H1 (cell line): ENCODE data around the gene IGF1. TPM values are rescaled to one million over a fixed set of nuclear protein-coding genes. Genes with fewer than 3 reads are reported as not detected.

Experiments used
- CTCF ChIA-PET: fragments of 300-600 bp; sonication (Branson Sonifier 250); formaldehyde crosslinking; loops from one replicate; lab custom pipeline; 2021; ENCODE audit not compliant: partially characterized antibody; lab: Charles Lee
- POLR2A ChIA-PET: fragments of 300-600 bp; sonication (Branson Sonifier 250); formaldehyde crosslinking; loops from one replicate; lab custom pipeline; 2021; ENCODE audit warnings: inconsistent platforms; ENCODE audit not compliant: partially characterized antibody; lab: Charles Lee
- DNase-seq, 2 experiments: peaks; one replicate each; pipeline versions ENCODE4 v3.0.0 to v3.0.0-alpha.2; 2010 to 2022; ENCODE audit warnings: low spot score in 2 of 2, low read depth in 1 of 2, mixed read lengths in 1 of 2
- FAIRE-seq: peaks from 2 replicates; lab custom pipeline; 2011; peaks lifted over from hg19 to GRCh38; lab: Jason Lieb, UNC
- H2AFZ ChIP-seq: 2 replicates; pipeline ENCODE4 v1.8.1; 2012; ENCODE audit warnings: low read length, inconsistent platforms
- H2AK5ac ChIP-seq: 2 replicates; pipeline ENCODE4 v1.6.1; 2013; ENCODE audit warnings: low read depth, low read length
- H2BK120ac ChIP-seq: replicated peaks from 2 replicates; pipeline ENCODE3; 2013; ENCODE audit warnings: low read depth, low read length, inconsistent platforms
- H2BK12ac ChIP-seq: 2 replicates; pipeline ENCODE4 v1.6.1; 2013; ENCODE audit warnings: low read depth, low read length
- H2BK15ac ChIP-seq: 2 replicates; pipeline ENCODE4 v1.6.1; 2013; ENCODE audit warnings: low read length
- H2BK20ac ChIP-seq: 2 replicates; pipeline ENCODE4 v1.6.1; 2013; ENCODE audit warnings: low read length
- H2BK5ac ChIP-seq: 2 replicates; pipeline ENCODE4 v1.6.1; 2013; ENCODE audit warnings: low read depth, low read length
- H3K14ac ChIP-seq: 2 replicates; pipeline ENCODE4 v1.6.1; 2013; ENCODE audit warnings: inconsistent platforms; ENCODE audit not compliant: insufficient read length
- H3K18ac ChIP-seq: 2 replicates; pipeline ENCODE4 v1.6.1; 2013; ENCODE audit warnings: low read length; ENCODE audit errors: extremely low read depth
- H3K23ac ChIP-seq: 2 replicates; pipeline ENCODE4 v1.6.1; 2013; ENCODE audit warnings: inconsistent platforms; ENCODE audit not compliant: insufficient read length
- H3K23me2 ChIP-seq: 2 replicates; pipeline ENCODE4 v1.6.1; 2013; ENCODE audit warnings: low read depth, low read length
- H3K27ac ChIP-seq: 2 replicates; pipeline ENCODE4 v1.6.1; 2011; ENCODE audit warnings: low read depth, low read length, inconsistent platforms
- H3K27me3 ChIP-seq, 4 experiments: replicated peaks in 1 of 4; 1 replicate in 1 of 4; 2 replicates in 3 of 4; pipeline versions ENCODE4 v1.6.1 to v1.8.1; 2011 to 2013; ENCODE audit warnings: low read length in 3 of 4, mild to moderate bottlenecking in 3 of 4, inconsistent platforms in 2 of 4, mixed read lengths in 2 of 4, moderate library complexity in 1 of 4; ENCODE audit not compliant: control insufficient read depth in 3 of 4, insufficient read depth in 3 of 4; ENCODE audit errors: extremely low read depth in 1 of 4
- H3K36me3 ChIP-seq, 4 experiments: 2 replicates each; pipeline versions ENCODE4 v1.6.1 to v1.8.1; 2011 to 2013; ENCODE audit warnings: mild to moderate bottlenecking in 4 of 4, low read length in 3 of 4, moderate library complexity in 2 of 4, control low read depth in 1 of 4, inconsistent platforms in 1 of 4; ENCODE audit not compliant: insufficient read depth in 4 of 4, control insufficient read depth in 2 of 4
- H3K4ac ChIP-seq: replicated peaks from 2 replicates; pipeline ENCODE3; 2013; ENCODE audit warnings: low read length, low read depth, mixed read lengths, inconsistent platforms; ENCODE audit not compliant: insufficient read length
- H3K4me1 ChIP-seq, 4 experiments: replicated peaks in 1 of 4; 1 replicate in 1 of 4; 2 replicates in 3 of 4; pipeline versions ENCODE4 v1.6.1 to v1.8.1; 2011 to 2013; ENCODE audit warnings: low read length in 3 of 4, inconsistent platforms in 2 of 4, mixed read lengths in 1 of 4; ENCODE audit not compliant: insufficient read depth in 4 of 4, control insufficient read depth in 3 of 4
- H3K4me2 ChIP-seq, 2 experiments: 2 replicates each; pipeline versions ENCODE4 v1.6.1 to v1.8.1; 2011 to 2013; ENCODE audit warnings: low read depth in 2 of 2, low read length in 2 of 2, control low read depth in 1 of 2, inconsistent platforms in 1 of 2, mild to moderate bottlenecking in 1 of 2; ENCODE audit not compliant: insufficient read depth in 1 of 2
- H3K4me3 ChIP-seq, 4 experiments: fragments of 200-600, 300-600 bp in 1 of 4; sonication (generic), shearing (Covaris generic), sonication (Bioruptor Twin) in 1 of 4; 2 replicates each; pipeline versions ENCODE4 v1.5.1 to v1.8.1; 2011 to 2016; ENCODE audit warnings: low read length in 4 of 4, low read depth in 3 of 4, control low read depth in 2 of 4, inconsistent platforms in 2 of 4, mild to moderate bottlenecking in 2 of 4, mixed read lengths in 1 of 4, moderate library complexity in 1 of 4; ENCODE audit not compliant: insufficient read depth in 2 of 4; ENCODE audit errors: extremely low read depth in 1 of 4
- H3K56ac ChIP-seq: replicated peaks from 2 replicates; pipeline ENCODE3; 2013; ENCODE audit warnings: low read depth, mild to moderate bottlenecking, mixed read lengths, low read length, inconsistent platforms; ENCODE audit not compliant: insufficient read length
- H3K79me1 ChIP-seq: 2 replicates; pipeline ENCODE4 v1.6.1; 2013; ENCODE audit warnings: low read depth, low read length, control low read depth
- H3K79me2 ChIP-seq, 2 experiments: 2 replicates each; pipeline versions ENCODE4 v1.6.1 to v1.8.1; 2012 to 2013; ENCODE audit warnings: low read length in 2 of 2, mild to moderate bottlenecking in 2 of 2, inconsistent platforms in 1 of 2; ENCODE audit not compliant: insufficient read depth in 2 of 2, control insufficient read depth in 1 of 2
- H3K9ac ChIP-seq, 4 experiments: replicated peaks in 1 of 4; 1 replicate in 1 of 4; 2 replicates in 3 of 4; pipeline versions ENCODE4 v1.6.1 to v1.8.1; 2011 to 2013; ENCODE audit warnings: low read depth in 3 of 4, low read length in 3 of 4, control low read depth in 2 of 4, mild to moderate bottlenecking in 2 of 4, moderate library complexity in 2 of 4, inconsistent platforms in 1 of 4; ENCODE audit errors: extremely low read depth in 1 of 4
- H3K9me3 ChIP-seq, 2 experiments: 2 replicates each; pipeline versions ENCODE4 v1.6.1 to v1.8.1; 2012 to 2013; ENCODE audit warnings: mild to moderate bottlenecking in 2 of 2, moderate library complexity in 2 of 2, control low read depth in 1 of 2, inconsistent platforms in 1 of 2, low read depth in 1 of 2, low read length in 1 of 2, mixed read lengths in 1 of 2; ENCODE audit not compliant: insufficient read depth in 2 of 2
- H4K20me1 ChIP-seq, 2 experiments: replicated peaks in 1 of 2; 2 replicates each; pipeline versions ENCODE3 to v1.8.1; 2011 to 2013; ENCODE audit warnings: inconsistent platforms in 2 of 2, low read length in 2 of 2, mild to moderate bottlenecking in 1 of 2; ENCODE audit not compliant: insufficient read depth in 2 of 2, control insufficient read depth in 1 of 2
- H4K5ac ChIP-seq: 2 replicates; pipeline ENCODE4 v1.6.1; 2013; ENCODE audit warnings: low read length, low read depth, mixed read lengths, inconsistent platforms; ENCODE audit not compliant: insufficient read length
- H4K8ac ChIP-seq: 2 replicates; pipeline ENCODE4 v1.8.0; 2013; ENCODE audit warnings: mild to moderate bottlenecking, moderate library complexity, low read length, inconsistent platforms; ENCODE audit not compliant: insufficient read depth; ENCODE audit errors: extremely low read depth
- H4K91ac ChIP-seq: replicated peaks from 2 replicates; pipeline ENCODE3; 2013; ENCODE audit warnings: low read length, mixed read lengths, inconsistent platforms; ENCODE audit not compliant: insufficient read length
- ATF3 ChIP-seq: IDR thresholded peaks from 2 replicates; pipeline ENCODE4 v1.6.1; 2011; ENCODE audit warnings: low read depth, mild to moderate bottlenecking, low read length; ENCODE audit not compliant: insufficient read depth
- CREB1 ChIP-seq: IDR thresholded peaks from 2 replicates; pipeline ENCODE4 v1.6.1; 2012; ENCODE audit warnings: inconsistent platforms
- E2F6 ChIP-seq: IDR thresholded peaks from 2 replicates; pipeline ENCODE4 v1.6.1; 2012; ENCODE audit warnings: inconsistent platforms
- EGR1 ChIP-seq: IDR thresholded peaks from 2 replicates; pipeline ENCODE4 v1.6.1; 2011; ENCODE audit warnings: low read depth, low read length, borderline replicate concordance
- GABPA ChIP-seq: IDR thresholded peaks from 2 replicates; pipeline ENCODE4 v1.6.1; 2011; ENCODE audit warnings: mild to moderate bottlenecking, low read length, moderate library complexity, borderline replicate concordance; ENCODE audit not compliant: insufficient read depth
- JUN ChIP-seq: IDR thresholded peaks from 2 replicates; pipeline ENCODE4 v1.6.1; 2011; ENCODE audit warnings: low read depth, mild to moderate bottlenecking, improper control_type of control experiment, low read length
- RAD21 ChIP-seq, 2 experiments: IDR thresholded peaks in 1 of 2; conservative IDR thresholded peaks in 1 of 2; 2 replicates each; pipeline ENCODE4 v1.6.1; 2011; ENCODE audit warnings: low read depth in 2 of 2, low read length in 2 of 2, improper control_type of control experiment in 1 of 2, inconsistent platforms in 1 of 2, mild to moderate bottlenecking in 1 of 2, moderate library complexity in 1 of 2
- RXRA ChIP-seq: IDR thresholded peaks from 2 replicates; pipeline ENCODE4 v1.6.1; 2011; ENCODE audit warnings: low read depth, mild to moderate bottlenecking, low read length, moderate library complexity; ENCODE audit not compliant: insufficient read depth
- SIN3A ChIP-seq, 2 experiments: IDR thresholded peaks in 1 of 2; conservative IDR thresholded peaks in 1 of 2; 2 replicates each; pipeline ENCODE4 v1.6.1; 2011 to 2012; ENCODE audit warnings: low read length in 2 of 2, improper control_type of control experiment in 1 of 2, low read depth in 1 of 2, mild to moderate bottlenecking in 1 of 2
- SP4 ChIP-seq: IDR thresholded peaks from 2 replicates; pipeline ENCODE4 v1.6.1; 2012; ENCODE audit warnings: low read length, inconsistent platforms
- USF2 ChIP-seq: IDR thresholded peaks from 2 replicates; pipeline ENCODE4 v1.6.1; 2011; ENCODE audit warnings: low read length, improper control_type of control experiment
- WGBS, 2 experiments: shearing (Covaris generic) in 1 of 2; methylation state at CpG; one replicate each; pipeline versions ENCODE4 v1.1.6 to v1.1.7; 2013 to 2015; ENCODE audit warnings: low lambda C conversion rate in 2 of 2, mixed read lengths in 2 of 2, inconsistent platforms in 1 of 2, low coverage in 1 of 2, missing lambda C conversion rate in 1 of 2; ENCODE audit not compliant: insufficient replicate concordance in 2 of 2, insufficient coverage in 1 of 2, insufficient read length in 1 of 2; ENCODE audit errors: extremely low coverage in 1 of 2, missing lambda C conversion rate in 1 of 2; 5-methylcytosine and 5-hydroxymethylcytosine counted together
- polyA plus RNA-seq, 7 experiments: library from polyadenylated mRNA; depleted of rRNA in 3 of 7; stranded (reverse) in 5 of 7; unstranded in 2 of 7; fragments of >200 nt in 5 of 7; fragments of 200-250 nt in 2 of 7; gene quantifications; 1 replicate in 5 of 7; 2 replicates in 1 of 7; 4 replicates in 1 of 7; pipeline versions ENCODE4 v1.2.1 to v1.2.3, GENCODE V29; 2011 to 2013; ENCODE audit warnings: missing spikeins in 2 of 7, mixed read lengths in 2 of 7
- total RNA-seq: library from RNA; stranded (reverse); fragmentation: NEBNext Ultra II Directional; extraction: Animal tissue kit (Norgen Biotek cat#: 25700); gene quantifications from 2 replicates; pipeline ENCODE4 v1.2.1, GENCODE V29; 2021

Gene IGF1
- total and polyA plus RNA-seq, 2 of the 8 experiments (the other 6 are each of a cell fraction or from before 2014, with no cell fraction given): not detected

GRCh38 chr12:102430661-102431060 lies 49.7 kb downstream of the IGF1 start:
- Histone ChIP-seq H4K8ac (no peak overlapping the region), H3K79me1 (no peaks in the 10 kb centered on the region; the same call in 1 of the 2 replicates), H2BK15ac (no peak overlapping the region), H3K4ac (no peak overlapping the region), H4K5ac (no peak overlapping the region), H3K9ac (no peak overlapping the region), H4K20me1 (no peaks in the 10 kb centered on the region), H3K27me3 (no peaks in the 10 kb centered on the region), H3K9me3 (no peaks in the 10 kb centered on the region), H3K18ac (no peak overlapping the region), H3K79me2 (no peaks in the 10 kb centered on the region), H3K4me1 (no peaks in the 10 kb centered on the region; a peak in 1 of 7 replicates), H3K4me3 (no peak overlapping the region), H2AK5ac (no peak overlapping the region), H2BK5ac (no peak overlapping the region), H2BK20ac (no peak overlapping the region), H4K91ac (no peak overlapping the region), H3K36me3 (no peaks in the 10 kb centered on the region), H3K27ac (no peak overlapping the region), H3K4me2 (no peak overlapping the region), H3K56ac (no peak overlapping the region), H2AFZ (no peak overlapping the region), H3K14ac (no peak overlapping the region), H3K23me2 (no peaks in the 10 kb centered on the region), H3K23ac (no peak overlapping the region), H2BK120ac (no peak overlapping the region), H2BK12ac (no peak overlapping the region)
- POLR2A ChIA-PET: no interaction called here
- no peak for DNase-seq
- CTCF ChIA-PET: interaction anchor here (1.2 to 1.4 kb wide), 2 partner anchors 9 to 10 kb away, joined by 3 to 4 read pairs; no protein-coding TSS in a partner anchor
- 79% methylated on average over 3 of the region's 3 CpGs; no CpG with 5 or more reads in 1 of the 2 experiments for WGBS, 2 experiments
- no peak for FAIRE-seq
- TF ChIP-seq SP4: no peak
- no peak for TF ChIP-seq USF2
- no peak for TF ChIP-seq ATF3
- no peak for TF ChIP-seq SIN3A (conservative IDR thresholded peaks at IDR 0.05 in 1 of 2, IDR thresholded peaks at IDR 0.05 in 1 of 2; ENCODE audit: low read depth in 1 of 2, low read length in 2 of 2)
- no peak for TF ChIP-seq CREB1
- no peak for TF ChIP-seq E2F6
- no peak for TF ChIP-seq EGR1
- no peak for TF ChIP-seq JUN
- no peak for TF ChIP-seq RAD21 (IDR thresholded peaks at IDR 0.05 in 1 of 2, conservative IDR thresholded peaks at IDR 0.05 in 1 of 2; ENCODE audit: low read depth in 2 of 2, low read length in 2 of 2)
- no peak for TF ChIP-seq RXRA
- TF ChIP-seq GABPA: no peak
